Testis (tissue), 2 donors: Measurements from ENCODE around the gene SERPINA1.

Source experiments
- POLR2A ChIP-seq: fragments of 450-650 bp; IDR thresholded peaks from one replicate; pipeline ENCODE4 v1.6.1; 2017; ENCODE audit warnings: antibody characterized with exemption, mild to moderate bottlenecking, moderate library complexity
- TF ChIP-seq, protein P1 (sequence below), 3 experiments: fragments of 450-650 bp in 2 of 3; fragments of 200-600 bp in 1 of 3; sonication (generic) in 1 of 3; IDR thresholded peaks; one replicate each; pipeline ENCODE4 v1.5.1; 2016 to 2019; ENCODE audit warnings: antibody characterized with exemption in 3 of 3, mild to moderate bottlenecking in 2 of 3, moderate library complexity in 1 of 3

DNA sequence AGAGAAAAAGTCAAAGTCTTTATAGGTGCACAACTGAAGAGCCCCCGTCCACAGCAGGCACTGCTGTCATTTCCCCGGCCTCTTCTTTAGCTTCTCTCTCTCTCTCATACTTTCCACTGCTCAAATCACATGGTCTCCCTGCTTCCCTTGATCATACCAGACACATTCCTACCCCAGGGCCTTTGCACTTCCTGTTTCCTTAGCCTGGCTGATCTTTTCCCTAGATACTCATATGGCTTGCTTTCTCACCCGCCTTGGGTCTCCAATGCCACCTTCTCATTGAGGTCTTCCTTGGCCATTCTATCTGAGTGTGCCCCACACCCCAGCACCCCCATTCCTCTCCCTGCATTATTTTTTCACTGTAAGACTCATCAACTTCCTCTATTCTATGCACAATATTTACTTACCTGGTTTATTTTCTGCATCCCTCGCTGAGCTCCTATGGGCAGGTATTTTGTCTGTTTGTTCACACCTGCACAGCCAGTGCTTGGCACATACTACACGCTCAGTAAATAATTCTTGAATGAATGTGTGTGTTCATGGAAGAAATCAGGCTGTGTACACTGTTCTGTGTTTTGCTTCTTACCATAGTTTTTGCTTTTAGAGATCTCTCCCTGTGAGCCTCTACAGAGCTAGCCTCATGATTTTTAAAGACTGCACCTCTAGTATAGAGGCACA lies 31.9 kb downstream of the SERPINA1 start:
- TF ChIP-seq, protein P1, sequence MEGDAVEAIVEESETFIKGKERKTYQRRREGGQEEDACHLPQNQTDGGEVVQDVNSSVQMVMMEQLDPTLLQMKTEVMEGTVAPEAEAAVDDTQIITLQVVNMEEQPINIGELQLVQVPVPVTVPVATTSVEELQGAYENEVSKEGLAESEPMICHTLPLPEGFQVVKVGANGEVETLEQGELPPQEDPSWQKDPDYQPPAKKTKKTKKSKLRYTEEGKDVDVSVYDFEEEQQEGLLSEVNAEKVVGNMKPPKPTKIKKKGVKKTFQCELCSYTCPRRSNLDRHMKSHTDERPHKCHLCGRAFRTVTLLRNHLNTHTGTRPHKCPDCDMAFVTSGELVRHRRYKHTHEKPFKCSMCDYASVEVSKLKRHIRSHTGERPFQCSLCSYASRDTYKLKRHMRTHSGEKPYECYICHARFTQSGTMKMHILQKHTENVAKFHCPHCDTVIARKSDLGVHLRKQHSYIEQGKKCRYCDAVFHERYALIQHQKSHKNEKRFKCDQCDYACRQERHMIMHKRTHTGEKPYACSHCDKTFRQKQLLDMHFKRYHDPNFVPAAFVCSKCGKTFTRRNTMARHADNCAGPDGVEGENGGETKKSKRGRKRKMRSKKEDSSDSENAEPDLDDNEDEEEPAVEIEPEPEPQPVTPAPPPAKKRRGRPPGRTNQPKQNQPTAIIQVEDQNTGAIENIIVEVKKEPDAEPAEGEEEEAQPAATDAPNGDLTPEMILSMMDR (IDR thresholded peaks at IDR 0.05) = no peak
- no peak for TF ChIP-seq POLR2A
